GM19240 (cell line): Measurements from ENCODE around the gene ZNF790.
"Not testable (repeated sequence)": the region's sequence is repeated elsewhere in the genome, so short reads cannot be mapped to it uniquely, and the experiment has no call there.

Source experiments
- DNase-seq: peaks from one replicate; pipeline ENCODE4 v3.0.0; 2011; ENCODE audit warnings: low spot score; ENCODE audit not compliant: insufficient read length

The ZNF790 gene

GRCh38 chr19:36837906-36838783 lies at the start of gene ZNF790:
ZNF790 (minus strand) TSS chr19:36838387; CDS start chr19:36825619, 12,768 bp downstream.
- DNase-seq = peak; percentile 64

- DNase-seq = no peak
Measured at GRCh38 chr19:36876993-36877938, 39.1 kb upstream of the ZNF790 start.

GRCh38 chr19:36851898-36852297 lies 13.7 kb upstream of the ZNF790 start:
- no peak for DNase-seq

GRCh38 chr19:36850559-36851442 lies 12.6 kb upstream of the ZNF790 start, which contains the start of gene ZNF345:
ZNF345 (plus strand) TSS chr19:36850876; CDS start chr19:36876831, 25,955 bp downstream.
- peak; percentile 65 for DNase-seq

GRCh38 chr19:36849701-36850558 lies 11.7 kb upstream of the ZNF790 start:
- DNase-seq = peak; percentile 74

- no peak for DNase-seq
Measured at GRCh38 chr19:36847968-36848367, 9.8 kb upstream of the ZNF790 start.

- no peak for DNase-seq
Measured at GRCh38 chr19:36838784-36839324, 667 bp upstream of the ZNF790 start.

- DNase-seq = no peak
Measured at GRCh38 chr19:36837176-36837905, 846 bp downstream of the ZNF790 start.

GRCh38 chr19:36833430-36833829 lies 4.8 kb downstream of the ZNF790 start:
- DNase-seq = no peak

- no peak for DNase-seq
Measured at GRCh38 chr19:36821758-36822157, 16.4 kb downstream of the ZNF790 start.

GRCh38 chr19:36819130-36819630 lies 19.0 kb downstream of the ZNF790 start:
- DNase-seq = no peak

- no peak for DNase-seq
Measured at GRCh38 chr19:36807029-36807428, 31.2 kb downstream of the ZNF790 start.

GRCh38 chr19:36805364-36805763 lies 32.8 kb downstream of the ZNF790 start:
- no peak for DNase-seq

- DNase-seq = no peak
Measured at GRCh38 chr19:36797786-36798108, 40.4 kb downstream of the ZNF790 start.

GRCh38 chr19:36796714-36796992 lies 41.5 kb downstream of the ZNF790 start:
- DNase-seq = no peak

- DNase-seq = not testable (repeated sequence)
Measured at GRCh38 chr19:36791420-36792141, 46.6 kb downstream of the ZNF790 start.

- DNase-seq = no peak
Measured at GRCh38 chr19:36775768-36776167, 62.4 kb downstream of the ZNF790 start.

- peak; percentile 1 for DNase-seq
Measured at GRCh38 chr19:36773223-36773579, 65.0 kb downstream of the ZNF790 start.
